Liver (tissue), 9 donors: Measurements from ENCODE around the gene KRCC1. TPM values are rescaled to one million over a fixed set of nuclear protein-coding genes. Genes with fewer than 3 reads are reported as not detected.

ENCODE experiments used
- DNase-seq: peaks from one replicate; pipeline ENCODE4 v3.0.0-alpha.2; 2017; ENCODE audit warnings: low spot score
- H3K27ac ChIP-seq, 2 donors: one replicate each; pipeline ENCODE4 v1.7.0; 2013; ENCODE audit warnings: inconsistent platforms in 2 of 2, low read length in 2 of 2, control low read depth in 1 of 2, low read depth in 1 of 2, mild to moderate bottlenecking in 1 of 2
- H3K27me3 ChIP-seq, 4 donors: one replicate each; pipeline versions ENCODE4 v1.6.1 to v1.7.0; 2013; ENCODE audit warnings: low read length in 3 of 4, inconsistent platforms in 1 of 4, mild to moderate bottlenecking in 1 of 4, moderate library complexity in 1 of 4; ENCODE audit not compliant: control insufficient read depth in 4 of 4, insufficient read depth in 4 of 4
- H3K36me3 ChIP-seq, 4 donors: one replicate each; pipeline versions ENCODE4 v1.6.1 to v1.7.0; 2013; ENCODE audit warnings: low read length in 3 of 4, mild to moderate bottlenecking in 3 of 4, low read depth in 1 of 4, moderate library complexity in 1 of 4; ENCODE audit not compliant: control insufficient read depth in 4 of 4, insufficient read depth in 3 of 4
- H3K4me1 ChIP-seq, 4 donors: one replicate each; pipeline versions ENCODE4 v1.6.1 to v1.7.0; 2013; ENCODE audit warnings: low read length in 3 of 4, mild to moderate bottlenecking in 3 of 4, moderate library complexity in 1 of 4; ENCODE audit not compliant: control insufficient read depth in 4 of 4, insufficient read depth in 4 of 4
- H3K4me3 ChIP-seq, 3 donors: one replicate each; pipeline versions ENCODE4 v1.6.1 to v1.7.0; 2013; ENCODE audit warnings: low read length in 3 of 3, control low read depth in 1 of 3, low read depth in 1 of 3, mild to moderate bottlenecking in 1 of 3
- H3K9ac ChIP-seq, 2 donors: one replicate each; pipeline ENCODE4 v1.7.0; 2013; ENCODE audit warnings: low read length in 2 of 2, mild to moderate bottlenecking in 2 of 2, moderate library complexity in 2 of 2, control low read depth in 1 of 2, low read depth in 1 of 2
- H3K9me3 ChIP-seq, 4 donors: one replicate each; pipeline versions ENCODE4 v1.6.1 to v1.7.0; 2013; ENCODE audit warnings: low read length in 3 of 4; ENCODE audit not compliant: control insufficient read depth in 4 of 4
- FOXA1 ChIP-seq: IDR thresholded peaks from 2 replicates; pipeline ENCODE4 v1.6.1; 2016; ENCODE audit warnings: antibody characterized with exemption
- FOXA2 ChIP-seq: IDR thresholded peaks from 2 replicates; pipeline ENCODE4 v1.6.1; 2016; ENCODE audit warnings: antibody characterized with exemption
- GABPA ChIP-seq, 2 donors: IDR thresholded peaks in 1 of 2; conservative IDR thresholded peaks in 1 of 2; 2 replicates each; pipeline ENCODE4 v1.6.1; 2016; ENCODE audit warnings: antibody characterized with exemption in 2 of 2, mild to moderate bottlenecking in 1 of 2, moderate library complexity in 1 of 2
- HNF4A ChIP-seq, 2 donors: conservative IDR thresholded peaks; 2 replicates each; pipeline ENCODE4 v1.6.1; 2016; ENCODE audit warnings: antibody characterized with exemption in 2 of 2, mild to moderate bottlenecking in 2 of 2
- NR2F2 ChIP-seq: IDR thresholded peaks from 2 replicates; pipeline ENCODE4 v1.6.1; 2016; ENCODE audit warnings: antibody characterized with exemption
- RAD21 ChIP-seq, 2 donors: IDR thresholded peaks; 2 replicates each; pipeline ENCODE4 v1.6.1; 2016; ENCODE audit warnings: antibody characterized with exemption in 2 of 2, mild to moderate bottlenecking in 2 of 2
- TAF1 ChIP-seq: conservative IDR thresholded peaks from 2 replicates; pipeline ENCODE4 v1.6.1; 2016; ENCODE audit warnings: antibody characterized with exemption, mild to moderate bottlenecking
- YY1 ChIP-seq: IDR thresholded peaks from 2 replicates; pipeline ENCODE4 v1.6.1; 2016; ENCODE audit warnings: antibody characterized with exemption, mild to moderate bottlenecking
- WGBS: extraction: QIAGEN DNeasy Blood & Tissue Kit; methylation state at CpG from one replicate; pipeline ENCODE4 v1.1.7; 2013; 5-methylcytosine and 5-hydroxymethylcytosine counted together
- polyA plus RNA-seq, 2 donors: library from polyadenylated mRNA; stranded (reverse) in 1 of 2; unstranded in 1 of 2; fragments of 200-250 nt in 1 of 2; fragments of >200 nt in 1 of 2; fragmentation: Nextera tagmentation in 1 of 2; extraction: Ambion mirVana in 1 of 2; gene quantifications; one replicate each; pipeline versions ENCODE4 v1.2.1 to v1.2.3, GENCODE V29; 2013 to 2015
- total RNA-seq, 2 donors: library from RNA; depleted of rRNA; stranded (reverse); fragments of >200 nt; gene quantifications; one replicate each; pipeline ENCODE4 v1.2.3, GENCODE V29; 2014
- TF ChIP-seq, protein P1 (sequence below): IDR thresholded peaks from 2 replicates; pipeline ENCODE4 v1.6.1; 2016; ENCODE audit warnings: antibody characterized with exemption
- TF ChIP-seq, protein P2 (sequence below): fragments of 150-350 bp; IDR thresholded peaks from 2 replicates; pipeline ENCODE4 v1.5.1; 2017; ENCODE audit warnings: improper control_type of control experiment, low read depth, low read length; ENCODE audit not compliant: missing input control
- donor health status: healthy.
- donor health status: healthy.
- donor health status: healthy.
- donor health status: healthy.
- donor health status: healthy.

The KRCC1 gene
- total and polyA plus RNA-seq, 4 donors, result 7.0 to 14.8 (median 11.5) TPM

GRCh38 chr2:88091943-88092342 lies 36.4 kb upstream of the KRCC1 start (continued):
- TF ChIP-seq, protein P1, sequence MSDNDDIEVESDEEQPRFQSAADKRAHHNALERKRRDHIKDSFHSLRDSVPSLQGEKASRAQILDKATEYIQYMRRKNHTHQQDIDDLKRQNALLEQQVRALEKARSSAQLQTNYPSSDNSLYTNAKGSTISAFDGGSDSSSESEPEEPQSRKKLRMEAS, result no peak

- no peak for TF ChIP-seq YY1
- no peak for TF ChIP-seq HNF4A (conservative IDR thresholded peaks at IDR 0.05)
- no peak for TF ChIP-seq GABPA (IDR thresholded peaks at IDR 0.05 in 1 of 2, conservative IDR thresholded peaks at IDR 0.05 in 1 of 2)
- TF ChIP-seq FOXA1, result no peak
- no peak for TF ChIP-seq TAF1
- TF ChIP-seq, protein P2, sequence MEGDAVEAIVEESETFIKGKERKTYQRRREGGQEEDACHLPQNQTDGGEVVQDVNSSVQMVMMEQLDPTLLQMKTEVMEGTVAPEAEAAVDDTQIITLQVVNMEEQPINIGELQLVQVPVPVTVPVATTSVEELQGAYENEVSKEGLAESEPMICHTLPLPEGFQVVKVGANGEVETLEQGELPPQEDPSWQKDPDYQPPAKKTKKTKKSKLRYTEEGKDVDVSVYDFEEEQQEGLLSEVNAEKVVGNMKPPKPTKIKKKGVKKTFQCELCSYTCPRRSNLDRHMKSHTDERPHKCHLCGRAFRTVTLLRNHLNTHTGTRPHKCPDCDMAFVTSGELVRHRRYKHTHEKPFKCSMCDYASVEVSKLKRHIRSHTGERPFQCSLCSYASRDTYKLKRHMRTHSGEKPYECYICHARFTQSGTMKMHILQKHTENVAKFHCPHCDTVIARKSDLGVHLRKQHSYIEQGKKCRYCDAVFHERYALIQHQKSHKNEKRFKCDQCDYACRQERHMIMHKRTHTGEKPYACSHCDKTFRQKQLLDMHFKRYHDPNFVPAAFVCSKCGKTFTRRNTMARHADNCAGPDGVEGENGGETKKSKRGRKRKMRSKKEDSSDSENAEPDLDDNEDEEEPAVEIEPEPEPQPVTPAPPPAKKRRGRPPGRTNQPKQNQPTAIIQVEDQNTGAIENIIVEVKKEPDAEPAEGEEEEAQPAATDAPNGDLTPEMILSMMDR, result no peak
- no peak for TF ChIP-seq FOXA2
- no peaks in the 10 kb centered on the region for H3K36me3 ChIP-seq
- H3K4me3 ChIP-seq, result no peak overlapping the region
- no peak overlapping the region for H3K27ac ChIP-seq
- DNase-seq, result no peak
- no peaks in the 10 kb centered on the region for H3K4me1 ChIP-seq
- WGBS, result 89% methylated on average over 8 of the region's 8 CpGs
- no peak overlapping the region for H3K9ac ChIP-seq
- no peaks in the 10 kb centered on the region for H3K27me3 ChIP-seq
- H3K9me3 ChIP-seq, result no peaks in the 10 kb centered on the region
These were observed 35.1 kb upstream of the KRCC1 start for GRCh38 chr2:88090446-88091283.

GRCh38 chr2:88088999-88089398 lies 33.4 kb upstream of the KRCC1 start:
- Histone ChIP-seq H3K27me3 (no peaks in the 10 kb centered on the region), H3K27ac (no peak overlapping the region), H3K9ac (no peak overlapping the region), H3K4me3 (no peak overlapping the region), H3K36me3 (no peaks in the 10 kb centered on the region), H3K9me3 (no peaks in the 10 kb centered on the region), H3K4me1 (no peaks in the 10 kb centered on the region)
- DNase-seq, result no peak
- TF ChIP-seq TAF1 (no peak), FOXA1 (no peak)
- 97% methylated on average over 2 of the region's 2 CpGs for WGBS

DNA sequence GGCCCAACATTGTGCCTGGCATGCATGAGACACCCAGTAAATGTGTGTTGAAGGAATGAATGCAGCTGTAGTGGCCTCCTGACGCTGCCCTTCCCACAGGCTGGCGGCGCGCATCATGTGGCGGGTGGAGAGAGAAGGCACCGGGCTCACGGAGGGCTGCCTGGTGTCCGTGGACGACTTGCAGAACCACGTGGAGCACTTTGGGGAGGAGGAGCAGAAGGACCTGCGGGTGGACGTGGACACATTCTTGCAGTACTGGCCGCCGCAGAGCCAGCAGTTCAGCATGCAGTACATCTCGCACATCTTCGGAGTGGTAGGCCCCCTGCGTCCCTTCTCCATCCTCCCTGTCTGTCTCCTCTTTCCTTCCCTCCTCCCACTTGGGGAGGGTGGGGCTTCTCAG lies 32.2 kb upstream of the KRCC1 start:
- no peak for DNase-seq

More for the DNA sequence above, 32.2 kb upstream of the KRCC1 start:
- H3K9me3 ChIP-seq, result no peaks in the 10 kb centered on the region
- no peak overlapping the region for H3K27ac ChIP-seq
- no peak overlapping the region for H3K4me3 ChIP-seq
- H3K27me3 ChIP-seq, result no peaks in the 10 kb centered on the region
- H3K9ac ChIP-seq, result no peak overlapping the region
- no peaks in the 10 kb centered on the region for H3K36me3 ChIP-seq
- TF ChIP-seq HNF4A (conservative IDR thresholded peaks at IDR 0.05) (no peak), RAD21 (IDR thresholded peaks at IDR 0.05) (no peak), FOXA1 (no peak), NR2F2 (no peak)
- no peaks in the 10 kb centered on the region for H3K4me1 ChIP-seq
- 93% methylated on average over 17 of the region's 17 CpGs for WGBS
